Activated CD4-positive, alpha-beta T cell treated with anti-CD3 and anti-CD28 coated beads for 24 hours (primary cell): ENCODE results near the gene SERBP1.
A peak's percentile ranks its signal among the peaks of the same experiment; 100 is the strongest.

Experiments used
- DNase-seq, 2 donors: peaks; one replicate each; pipeline ENCODE4 v3.0.0-alpha.2; 2020; ENCODE audit warnings: low read depth in 2 of 2

SERBP1 gene

GRCh38 chr1:67407498-67407897, 22.7 kb downstream of the SERBP1 start:
- DNase-seq, result no peak

DNA sequence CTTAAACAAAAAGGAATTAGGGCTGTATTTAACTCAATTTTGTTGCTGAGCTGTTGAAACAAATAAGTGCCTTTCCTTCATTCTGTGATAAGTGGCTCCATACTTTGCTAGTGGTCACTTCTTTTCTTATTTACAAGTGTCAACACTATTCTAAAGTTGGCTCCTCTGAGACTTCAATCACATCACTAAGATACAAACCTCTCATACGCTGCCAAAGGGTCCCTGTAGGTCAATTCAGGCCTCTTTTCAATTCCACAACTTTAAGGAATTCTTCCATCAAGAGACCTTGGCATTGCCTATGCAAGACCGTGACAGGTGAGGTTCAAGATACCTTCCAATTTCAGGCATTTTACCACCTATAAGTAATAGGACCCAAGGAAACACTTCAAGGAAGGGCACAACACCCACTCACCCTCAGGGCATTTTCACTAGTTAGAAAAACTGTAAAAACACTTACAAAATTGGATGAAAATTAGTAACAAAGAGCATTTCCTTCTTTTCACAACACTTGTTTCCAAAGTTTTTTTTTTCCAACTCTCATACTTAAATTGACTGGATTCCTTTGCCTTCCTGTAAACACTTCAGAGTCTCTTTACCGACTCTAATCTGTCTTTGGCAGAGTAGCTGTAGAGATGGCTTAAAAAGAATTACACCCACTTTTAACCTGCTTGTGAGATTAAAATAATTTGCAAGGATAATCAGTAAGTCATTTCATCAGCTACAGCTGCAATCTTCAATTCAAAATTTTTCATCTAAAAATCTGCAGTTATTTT, 24.5 kb downstream of the SERBP1 start:
- DNase-seq, result no peak

DNA sequence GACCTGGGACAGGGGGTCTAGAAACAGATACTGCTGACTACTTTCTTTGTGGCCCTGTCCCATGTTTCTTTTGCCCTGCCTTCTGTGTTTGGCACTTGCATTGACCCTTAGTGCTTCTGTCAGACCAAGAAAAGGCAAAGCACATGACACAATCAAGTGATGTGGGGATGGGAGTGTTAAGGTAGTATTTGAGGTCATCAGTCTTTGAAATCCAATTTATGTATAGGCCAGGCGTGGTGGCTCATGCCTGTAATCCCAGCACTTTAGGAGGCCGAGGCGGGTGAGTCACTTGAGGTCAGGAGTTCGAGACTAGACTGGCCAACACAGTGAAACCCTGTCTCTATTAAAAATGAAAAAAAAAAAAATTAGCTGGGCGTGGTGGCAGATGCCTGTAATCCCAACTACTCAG, 26.0 kb downstream of the SERBP1 start:
- no peak for DNase-seq

- DNase-seq, result no peak
Measured at GRCh38 chr1:67401443-67401842, 28.8 kb downstream of the SERBP1 start.

DNA sequence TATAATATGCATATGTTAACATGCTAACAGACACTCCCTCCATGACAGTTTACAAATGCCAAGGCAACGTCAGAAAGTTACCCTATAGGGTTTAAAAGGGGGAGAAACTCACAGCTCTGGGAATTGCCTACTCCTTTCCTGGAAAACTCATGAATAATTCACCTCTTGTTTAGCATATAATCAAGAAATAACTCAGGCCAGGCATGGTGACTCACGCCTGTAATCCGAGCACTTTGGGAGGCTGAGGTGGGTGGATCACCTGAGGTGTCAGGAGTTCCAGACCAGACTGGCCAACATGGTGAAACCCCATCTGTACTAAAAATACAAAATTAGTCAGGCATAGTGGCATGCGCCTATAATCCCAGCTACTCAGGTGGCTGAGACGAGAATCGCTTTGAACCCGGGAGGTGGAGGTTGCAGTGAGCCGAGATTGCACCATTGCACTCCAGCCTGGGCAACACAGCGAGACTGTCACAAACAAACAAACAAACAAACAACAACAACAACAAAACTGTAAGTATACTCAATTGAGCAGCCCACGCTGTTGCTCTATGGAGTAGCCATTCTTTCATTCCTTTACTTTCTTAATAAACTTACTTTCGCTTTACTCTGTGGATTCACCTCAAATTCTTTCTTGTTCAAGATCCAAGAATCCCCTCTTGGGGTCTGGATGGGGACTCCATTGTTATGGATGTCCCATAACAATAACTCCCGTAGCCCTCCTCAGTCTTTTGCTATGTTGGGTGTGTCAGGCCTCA, 30.0 kb downstream of the SERBP1 start:
- DNase-seq, result peak; percentile 13 to 53

- no peak for DNase-seq
Measured at GRCh38 chr1:67399199-67399993, 30.8 kb downstream of the SERBP1 start.

DNA sequence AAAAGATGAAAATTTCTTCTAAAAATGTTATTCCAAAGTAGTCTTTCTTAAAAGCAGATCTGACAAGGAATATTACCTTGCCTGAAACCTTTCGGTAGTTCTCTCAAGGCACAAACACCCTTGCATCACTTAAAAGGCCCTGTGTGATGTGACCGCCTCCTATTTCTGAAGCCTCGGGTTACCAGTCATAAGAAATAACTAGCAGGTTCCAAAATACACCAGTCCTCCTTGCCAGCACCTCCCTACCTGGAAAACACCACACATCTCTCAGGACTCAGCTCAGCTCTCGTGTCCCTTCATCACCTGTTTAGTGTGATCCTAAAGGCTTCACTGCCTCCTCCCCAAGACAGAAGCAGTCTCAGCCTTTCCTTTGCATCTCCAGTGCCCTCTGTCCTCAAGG, 35.7 kb downstream of the SERBP1 start:
- no peak for DNase-seq

- no peak for DNase-seq
Measured at GRCh38 chr1:67393737-67394136, 36.5 kb downstream of the SERBP1 start.

GRCh38 chr1:67393240-67393639, 37.0 kb downstream of the SERBP1 start:
- no peak for DNase-seq

DNA sequence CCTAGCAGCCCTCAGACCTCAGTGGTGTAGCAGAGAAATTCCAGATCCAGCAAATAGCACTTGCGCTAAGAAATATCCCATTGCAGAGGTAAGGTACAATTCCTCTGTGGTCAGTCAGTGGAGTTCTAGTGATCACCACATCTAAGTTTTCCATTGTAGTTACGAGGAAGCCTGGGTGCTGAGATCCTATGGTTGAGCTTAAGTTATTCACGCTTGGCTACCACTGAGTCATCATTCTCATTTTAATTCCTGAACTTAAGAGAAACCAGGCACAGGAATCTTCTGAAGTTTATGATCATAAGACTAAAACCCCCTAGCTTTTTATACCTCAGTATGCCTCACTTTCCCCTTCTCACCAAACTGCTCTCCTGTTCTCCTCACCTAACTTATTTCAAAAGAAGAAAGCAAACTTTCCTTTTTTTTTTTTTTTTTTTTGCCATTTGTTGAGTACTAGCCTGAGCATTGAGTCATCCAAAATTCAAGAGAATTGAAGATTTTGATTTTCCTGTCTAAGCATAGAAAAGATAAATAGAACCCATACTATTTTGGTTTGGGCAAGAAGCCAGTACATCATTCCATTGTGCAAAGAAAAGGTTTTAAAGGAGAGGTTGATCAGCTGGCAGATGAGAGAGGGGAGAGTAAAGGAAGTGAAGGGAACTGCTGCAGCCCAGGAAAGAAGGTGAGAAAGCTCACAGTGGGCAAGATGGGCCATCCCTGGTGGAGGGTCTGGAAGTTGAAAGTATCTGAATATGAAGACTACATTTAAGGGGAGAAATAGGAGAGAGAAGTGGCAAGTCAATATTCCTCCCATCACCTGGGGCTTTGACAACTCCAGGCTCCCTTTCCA, 39.9 kb downstream of the SERBP1 start:
- DNase-seq, result no peak

- no peak for DNase-seq
Measured at GRCh38 chr1:67383999-67384638, 46.1 kb downstream of the SERBP1 start.

DNA sequence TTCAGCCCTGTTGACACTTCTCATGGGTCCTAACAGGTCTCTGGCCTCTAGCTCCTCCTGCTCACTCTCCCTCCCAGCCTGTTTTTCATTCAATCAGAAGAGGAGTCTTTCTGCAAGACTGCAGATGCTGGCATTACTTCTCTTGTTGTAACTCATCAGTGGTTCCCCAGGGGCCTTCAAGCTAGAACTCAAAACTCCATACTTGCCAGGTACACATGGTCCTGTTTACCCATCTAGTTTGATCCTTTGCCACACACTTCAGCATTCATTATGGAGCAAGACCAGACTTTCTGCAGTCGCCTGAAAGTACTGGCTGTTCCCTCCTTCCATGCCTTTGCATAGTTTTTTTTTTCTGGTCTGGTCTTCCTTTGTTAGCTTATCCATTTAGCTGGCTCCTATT, 47.9 kb downstream of the SERBP1 start:
- no peak for DNase-seq

GRCh38 chr1:67381154-67381553, 49.0 kb downstream of the SERBP1 start:
- no peak for DNase-seq

DNA sequence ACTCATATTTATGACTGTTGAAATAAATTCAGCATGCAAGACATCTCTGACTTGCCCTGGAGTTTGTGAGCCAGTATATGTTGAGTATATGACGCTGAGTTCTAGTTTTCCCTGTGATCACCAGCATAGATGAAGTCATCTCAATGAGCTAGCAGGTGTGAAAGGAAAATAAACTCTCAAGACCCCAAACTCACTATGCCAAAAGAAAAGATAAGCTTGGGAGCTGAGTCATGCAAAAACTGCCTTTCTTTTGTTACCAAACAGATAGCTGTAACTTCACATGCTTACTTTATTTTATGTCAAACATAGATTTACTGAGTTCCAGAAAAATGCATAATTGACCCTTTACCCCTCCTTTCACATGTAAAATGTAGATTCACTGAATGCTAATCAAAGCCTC, 52.9 kb downstream of the SERBP1 start:
- no peak for DNase-seq

DNA sequence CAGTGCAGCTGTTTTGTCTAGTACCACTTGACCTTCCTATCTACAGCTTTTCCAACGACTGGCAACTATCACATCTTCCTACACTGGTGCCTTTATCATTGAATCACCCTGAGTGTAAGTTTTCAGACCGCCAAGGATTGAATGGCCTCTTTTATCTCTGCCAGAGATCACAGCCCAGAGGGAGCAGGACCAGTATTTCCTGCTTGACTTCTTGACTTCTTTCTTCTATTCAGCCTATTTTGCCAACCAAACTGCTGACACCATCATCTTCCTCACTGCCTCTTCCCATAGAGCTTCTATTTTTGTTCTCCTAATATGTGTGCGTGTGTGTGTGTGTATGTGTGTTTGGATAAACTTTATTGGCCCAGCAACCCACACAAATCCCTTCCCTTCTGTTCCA, 53.8 kb downstream of the SERBP1 start:
- no peak for DNase-seq

DNA sequence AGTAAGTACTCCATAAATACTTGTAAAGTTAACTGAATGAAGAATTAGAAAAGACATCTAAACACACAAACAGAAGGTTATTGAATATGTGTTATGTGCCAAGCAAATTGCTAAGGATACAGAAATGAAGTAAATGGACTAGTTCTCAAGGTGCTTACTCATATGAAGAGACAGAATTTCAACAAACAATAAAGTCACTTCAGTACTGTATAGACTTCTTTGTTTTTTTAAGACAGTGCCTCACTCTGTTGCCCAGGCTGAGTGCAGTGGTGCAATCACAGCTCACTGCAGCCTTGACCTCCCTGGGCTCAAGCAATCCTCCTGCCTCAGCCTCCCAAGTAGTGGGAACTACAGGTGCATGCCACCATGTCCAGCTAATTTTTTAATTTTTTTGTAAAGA, 57.3 kb downstream of the SERBP1 start:
- no peak for DNase-seq

DNA sequence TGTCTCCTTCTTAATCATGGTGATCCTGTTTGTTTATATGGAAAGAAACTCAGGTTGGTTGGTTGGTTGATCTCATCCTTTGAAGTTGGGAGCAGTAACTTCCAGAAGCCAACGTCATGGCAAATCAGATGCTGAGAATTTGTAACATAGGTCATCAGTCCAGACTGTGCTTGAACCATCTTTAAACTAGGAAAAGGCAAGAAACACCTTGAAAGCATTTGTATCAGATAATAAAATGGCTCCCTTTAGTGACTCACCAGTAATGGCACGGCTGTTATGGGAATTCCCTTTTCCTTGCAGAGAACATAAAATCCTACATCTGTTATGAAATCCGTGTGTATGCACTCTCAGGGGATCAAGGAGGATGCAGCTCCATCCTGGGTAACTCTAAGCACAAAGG, 58.1 kb downstream of the SERBP1 start:
- DNase-seq, result no peak

DNA sequence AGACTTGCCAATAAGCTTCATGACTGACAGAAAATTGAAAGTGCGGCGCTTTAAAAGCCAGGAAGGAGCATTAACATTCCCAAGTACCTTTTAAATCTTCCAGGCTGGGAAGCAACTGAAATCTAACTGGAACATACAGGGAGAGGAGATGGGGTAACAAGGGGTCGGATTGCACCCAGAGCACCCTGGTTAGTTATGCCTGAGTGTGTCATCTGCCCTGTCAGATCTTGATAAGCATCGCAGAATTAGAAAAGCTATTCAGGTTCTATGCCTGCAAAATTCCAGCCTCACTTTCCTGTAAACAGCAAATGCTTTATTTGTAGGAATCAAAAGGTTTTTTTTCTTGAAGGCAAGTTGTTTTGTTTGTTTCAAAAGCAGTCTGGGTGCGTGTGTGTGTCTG, 58.5 kb downstream of the SERBP1 start:
- no peak for DNase-seq

DNA sequence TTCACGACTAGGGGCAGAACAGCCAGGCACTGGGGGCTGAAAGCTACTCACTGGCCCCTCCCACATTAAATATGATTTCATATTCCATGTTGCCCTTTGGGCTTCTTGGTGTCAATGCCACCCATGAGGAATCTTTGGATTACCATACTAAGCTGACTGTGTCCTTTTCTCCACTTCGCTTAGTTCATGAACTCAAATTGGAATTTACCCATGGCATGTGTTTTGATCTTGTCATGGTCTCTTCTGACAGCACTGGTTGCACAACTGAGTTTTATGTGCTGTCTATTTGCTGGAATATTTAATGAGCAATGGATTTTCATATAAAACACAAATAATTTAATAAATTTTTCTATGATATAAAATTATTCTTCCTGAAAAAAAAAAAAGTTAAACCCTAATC, 59.2 kb downstream of the SERBP1 start:
- DNase-seq, result no peak

- no peak for DNase-seq
Measured at GRCh38 chr1:67368046-67368514, 62.1 kb downstream of the SERBP1 start.
